ENCODE data around the gene INSIG1. TPM values are rescaled to one million over a fixed set of nuclear protein-coding genes. Genes with fewer than 3 reads are reported as not detected.

Gene INSIG1
- total RNA-seq, 1 donor from 2014 or later: 36.6 TPM

DNA sequence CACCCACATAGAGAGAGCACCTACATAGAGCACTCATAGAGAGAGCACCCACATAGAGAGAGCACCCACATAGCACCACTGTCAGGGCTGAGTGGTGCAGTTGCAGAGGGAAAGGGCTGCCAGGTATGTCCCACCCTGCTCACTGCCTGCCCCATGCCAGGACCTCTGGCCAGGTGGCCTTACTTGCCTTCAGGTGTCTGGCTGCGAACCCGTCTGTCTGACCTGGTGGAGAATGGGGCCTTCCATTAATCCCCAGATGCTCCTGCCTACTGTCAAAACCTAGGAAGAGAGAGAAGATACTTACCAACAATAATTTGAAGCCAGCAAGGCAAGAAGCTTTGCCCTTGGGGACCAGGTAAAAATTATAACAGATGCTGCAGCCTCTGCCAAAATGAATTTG lies 51.1 kb downstream of the INSIG1 start:
- TF ChIP-seq, protein P1, sequence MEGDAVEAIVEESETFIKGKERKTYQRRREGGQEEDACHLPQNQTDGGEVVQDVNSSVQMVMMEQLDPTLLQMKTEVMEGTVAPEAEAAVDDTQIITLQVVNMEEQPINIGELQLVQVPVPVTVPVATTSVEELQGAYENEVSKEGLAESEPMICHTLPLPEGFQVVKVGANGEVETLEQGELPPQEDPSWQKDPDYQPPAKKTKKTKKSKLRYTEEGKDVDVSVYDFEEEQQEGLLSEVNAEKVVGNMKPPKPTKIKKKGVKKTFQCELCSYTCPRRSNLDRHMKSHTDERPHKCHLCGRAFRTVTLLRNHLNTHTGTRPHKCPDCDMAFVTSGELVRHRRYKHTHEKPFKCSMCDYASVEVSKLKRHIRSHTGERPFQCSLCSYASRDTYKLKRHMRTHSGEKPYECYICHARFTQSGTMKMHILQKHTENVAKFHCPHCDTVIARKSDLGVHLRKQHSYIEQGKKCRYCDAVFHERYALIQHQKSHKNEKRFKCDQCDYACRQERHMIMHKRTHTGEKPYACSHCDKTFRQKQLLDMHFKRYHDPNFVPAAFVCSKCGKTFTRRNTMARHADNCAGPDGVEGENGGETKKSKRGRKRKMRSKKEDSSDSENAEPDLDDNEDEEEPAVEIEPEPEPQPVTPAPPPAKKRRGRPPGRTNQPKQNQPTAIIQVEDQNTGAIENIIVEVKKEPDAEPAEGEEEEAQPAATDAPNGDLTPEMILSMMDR (IDR thresholded peaks at IDR 0.05; ENCODE audit: insufficient read depth, low read length, severe bottlenecking): no peak
- H3K36me3 ChIP-seq (ENCODE audit: control insufficient read depth, insufficient read depth, low read length): no peaks in the 10 kb centered on the region
- H3K4me3 ChIP-seq (ENCODE audit: low read depth, low read length): no peak overlapping the region
- DNase-seq (ENCODE audit: low read depth) (no peak), FAIRE-seq (no peak)
- H3K27me3 ChIP-seq (ENCODE audit: control insufficient read depth, insufficient read depth, low read length): peaks cover under 1% of the 10 kb centered on the region

DNA sequence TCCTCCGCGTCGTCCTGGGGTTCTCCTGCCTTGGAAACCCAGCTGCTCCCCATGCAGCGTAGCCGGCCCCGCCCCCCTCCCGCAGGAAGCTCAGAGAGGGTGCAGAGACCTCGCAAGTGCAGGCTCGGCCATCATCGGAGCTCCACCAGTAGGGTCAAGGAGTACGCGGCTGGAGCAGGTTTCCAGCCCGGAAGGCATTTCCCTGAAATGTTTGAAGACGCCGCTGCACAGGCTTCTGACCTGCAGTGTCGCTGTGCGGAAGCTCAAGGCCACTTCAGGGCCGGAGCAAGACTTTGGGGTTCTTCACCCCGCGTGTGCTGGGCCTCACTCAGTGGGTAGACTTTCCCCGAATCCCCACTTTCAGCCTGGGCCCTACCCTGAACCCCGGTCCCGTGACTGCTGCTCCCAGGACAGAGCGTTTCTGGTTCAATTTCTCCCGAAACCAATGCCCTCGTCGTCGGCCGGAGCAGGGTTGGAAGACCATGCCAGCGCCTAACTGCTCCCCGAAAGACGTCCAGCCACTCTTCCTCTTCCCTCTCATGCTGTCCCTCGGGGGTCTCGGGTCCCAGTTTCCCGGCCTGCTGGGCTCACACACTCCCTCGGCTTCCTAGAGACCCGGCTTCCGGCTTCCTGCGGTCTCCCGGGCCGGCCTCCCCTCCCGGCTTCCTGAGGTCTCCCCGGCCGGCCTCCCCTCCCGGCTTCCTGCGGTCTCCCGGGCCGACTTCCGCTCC lies 52.1 kb downstream of the INSIG1 start:
- Histone ChIP-seq H3K36me3 (ENCODE audit: control insufficient read depth, insufficient read depth, low read length) (no peaks in the 10 kb centered on the region), H3K4me3 (ENCODE audit: low read depth, low read length) (no peak overlapping the region), H3K27me3 (ENCODE audit: control insufficient read depth, insufficient read depth, low read length) (no peaks in the 10 kb centered on the region)
- TF ChIP-seq, protein P1 (IDR thresholded peaks at IDR 0.05; ENCODE audit: insufficient read depth, low read length, severe bottlenecking): no peak
- no peak for FAIRE-seq
- no peak for DNase-seq (ENCODE audit: low read depth)

DNA sequence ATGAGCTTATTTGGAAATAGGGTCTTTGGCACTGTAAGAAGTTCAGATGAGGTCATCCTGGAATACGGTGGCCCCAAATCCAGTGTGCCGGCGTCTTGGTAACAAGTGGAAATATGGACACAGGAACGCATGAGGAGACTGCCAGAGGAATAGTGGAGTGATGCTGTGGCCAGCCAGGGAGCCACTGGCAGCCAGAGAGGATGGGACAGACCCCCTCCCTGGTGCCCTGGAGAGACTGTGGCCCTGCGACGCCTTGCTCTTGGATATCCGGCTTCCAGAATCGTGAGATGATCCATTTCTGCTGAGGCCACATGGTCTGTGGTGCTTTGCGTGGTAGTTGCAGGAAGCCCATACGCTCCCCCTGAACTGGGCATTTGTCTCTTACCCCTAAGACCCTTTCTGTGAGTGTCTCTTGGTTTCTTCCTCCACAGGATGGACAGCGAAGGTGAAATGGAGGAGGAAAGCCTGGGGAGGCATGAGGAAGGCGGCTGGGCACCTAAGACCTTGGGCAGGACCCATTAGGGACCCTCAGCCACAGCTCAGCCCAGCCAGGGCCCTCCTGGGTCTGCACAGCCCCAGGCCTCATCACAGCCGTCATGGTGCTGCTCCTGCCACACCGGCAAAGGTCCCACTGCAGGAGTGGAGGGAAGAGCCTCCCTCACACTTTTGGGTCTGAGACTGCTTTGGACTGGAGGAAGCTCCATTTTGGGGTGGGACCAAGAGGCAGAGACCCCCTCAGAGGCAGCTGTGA lies 53.6 kb downstream of the INSIG1 start:
- H3K4me3 ChIP-seq (ENCODE audit: low read depth, low read length): no peak overlapping the region
- H3K36me3 ChIP-seq (ENCODE audit: control insufficient read depth, insufficient read depth, low read length): no peaks in the 10 kb centered on the region
- TF ChIP-seq, protein P1 (IDR thresholded peaks at IDR 0.05; ENCODE audit: insufficient read depth, low read length, severe bottlenecking): no peak
- FAIRE-seq: no peak
- H3K27me3 ChIP-seq (ENCODE audit: control insufficient read depth, insufficient read depth, low read length): no peaks in the 10 kb centered on the region
- no peak for DNase-seq (ENCODE audit: low read depth)

DNA sequence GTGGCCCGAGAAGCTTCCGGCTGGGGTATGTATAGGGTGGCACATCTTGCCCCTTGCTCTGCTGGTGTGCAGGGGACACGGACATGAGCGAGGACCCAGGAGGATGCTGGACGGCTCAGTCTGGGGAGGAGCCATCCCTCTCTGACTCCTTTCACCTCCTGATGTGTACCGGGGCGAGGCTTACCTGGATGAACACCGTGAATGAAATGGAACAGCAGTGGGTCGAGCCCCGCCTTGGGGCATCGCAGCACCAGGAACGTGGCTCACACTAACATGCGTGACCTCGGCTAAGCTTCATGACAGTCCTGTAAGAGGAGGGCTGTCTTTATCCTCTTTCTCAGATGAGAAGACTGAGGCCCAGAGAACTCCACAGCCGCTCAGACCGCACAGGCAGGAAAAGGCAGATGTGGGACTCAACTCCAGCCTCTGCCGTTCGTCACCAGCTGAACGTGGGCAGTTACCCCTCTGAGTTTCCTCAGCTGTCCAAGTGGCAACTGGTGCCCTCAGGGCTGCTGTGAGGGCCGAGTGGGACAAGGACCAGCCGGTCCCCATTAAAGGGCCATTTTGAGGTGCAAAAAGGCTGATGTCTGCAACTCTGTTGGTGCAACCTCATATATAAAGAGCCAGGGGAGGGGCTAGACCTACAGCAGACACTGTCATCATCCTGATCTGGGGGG lies 54.5 kb downstream of the INSIG1 start:
- FAIRE-seq: no peak
- no peaks in the 10 kb centered on the region for H3K36me3 ChIP-seq (ENCODE audit: control insufficient read depth, insufficient read depth, low read length)
- no peak for DNase-seq (ENCODE audit: low read depth)

DNA sequence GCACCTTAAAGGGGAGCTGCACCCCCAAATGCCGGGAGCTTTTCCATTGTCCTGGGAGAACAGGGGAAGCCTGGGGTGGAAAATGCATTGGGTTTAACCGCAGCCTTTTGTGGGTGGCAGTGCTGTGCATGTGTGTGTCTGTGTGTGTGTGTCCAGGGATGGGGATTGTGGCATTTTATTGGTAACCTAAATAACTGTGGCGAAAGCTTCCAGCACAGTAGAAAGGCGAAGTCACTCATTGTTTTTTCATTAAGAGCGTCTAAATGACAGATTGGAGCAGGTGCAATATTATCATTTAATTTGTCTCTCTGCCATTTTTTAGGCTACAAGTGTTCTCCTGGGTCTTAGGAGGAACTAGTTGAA lies 55.1 kb downstream of the INSIG1 start:
- H3K27me3 ChIP-seq (ENCODE audit: control insufficient read depth, insufficient read depth, low read length): no peaks in the 10 kb centered on the region
- DNase-seq (ENCODE audit: low read depth): no peak
- no peaks in the 10 kb centered on the region for H3K36me3 ChIP-seq (ENCODE audit: control insufficient read depth, insufficient read depth, low read length)
- no peak for FAIRE-seq
- no peak overlapping the region for H3K4me3 ChIP-seq (ENCODE audit: low read depth, low read length)
- TF ChIP-seq, protein P1 (IDR thresholded peaks at IDR 0.05; ENCODE audit: insufficient read depth, low read length, severe bottlenecking): no peak

More for the DNA sequence above, 54.5 kb downstream of the INSIG1 start:
- no peaks in the 10 kb centered on the region for H3K27me3 ChIP-seq (ENCODE audit: control insufficient read depth, insufficient read depth, low read length)
- TF ChIP-seq, protein P1 (IDR thresholded peaks at IDR 0.05; ENCODE audit: insufficient read depth, low read length, severe bottlenecking): no peak
- H3K4me3 ChIP-seq (ENCODE audit: low read depth, low read length): no peak overlapping the region

Measured in bronchial epithelial cell (primary cell).